ENCODE data around the gene AMDHD1. TPM values are rescaled to one million over a fixed set of nuclear protein-coding genes. Genes with fewer than 3 reads are reported as not detected.

The AMDHD1 gene
- polyA plus RNA-seq, 3 donors: 0.43 to 1.9 (median 1.0) TPM

GRCh38 chr12:95998611-95999286 is 55.6 kb downstream of the AMDHD1 start:
- H3K36me3 ChIP-seq (replicated peaks in 1 of 2; ENCODE audit: control insufficient read depth in 1 of 2, insufficient read depth in 2 of 2, low read length in 2 of 2): peaks cover 38 to 49% of the 10 kb centered on the region in 2 donors
- H3K79me2 ChIP-seq (ENCODE audit: insufficient read depth, low read length): peaks cover 50% of the 10 kb centered on the region
- no peak overlapping the region for H3K9ac ChIP-seq (ENCODE audit: insufficient read depth, low read length, poor library complexity, severe bottlenecking)
- WGBS (ENCODE audit: insufficient coverage): 40% methylated on average over 2 of the region's 7 CpGs
- H3K9me3 ChIP-seq (replicated peaks in 1 of 2; ENCODE audit: control insufficient read depth in 1 of 2, insufficient read depth in 1 of 2, low read length in 2 of 2): no peaks in the 10 kb centered on the region
- H3K4me1 ChIP-seq (ENCODE audit: control insufficient read depth in 1 of 2, insufficient read depth in 2 of 2, low read length in 2 of 2): peaks cover 49 to 57% of the 10 kb centered on the region in 2 donors
- DNase-seq: peak; percentile 55 to 71 (median 61)
- TF ChIP-seq CTCF (IDR thresholded peaks at IDR 0.05): peak; percentile 85
- peaks cover 60% of the 10 kb centered on the region for H3K4me1 Mint-ChIP-seq
- H3K27me3 Mint-ChIP-seq (ENCODE audit: low read depth in 3 of 3): peaks cover 0 to 2% (median 0%) of the 10 kb centered on the region in 3 donors
- no peak overlapping the region for H3K4me3 Mint-ChIP-seq
- H4K20me1 ChIP-seq (ENCODE audit: insufficient read depth, low read length): peaks cover 8% of the 10 kb centered on the region
- no peak overlapping the region for H3K4me2 ChIP-seq (replicated peaks; ENCODE audit: extremely low read depth, low read length, poor library complexity, severe bottlenecking)
- peaks cover 42 to 51% of the 10 kb centered on the region in 2 donors for H3K36me3 Mint-ChIP-seq
- no peaks in the 10 kb centered on the region for H3K27me3 ChIP-seq (ENCODE audit: control insufficient read depth in 2 of 2, insufficient read depth in 2 of 2, low read length in 2 of 2)
- H3K4me3 ChIP-seq (replicated peaks in 1 of 3; ENCODE audit: low read depth in 2 of 3, low read length in 3 of 3): no peak overlapping the region
- no peak overlapping the region for H2AFZ ChIP-seq (ENCODE audit: insufficient read depth, low read depth, low read length, poor library complexity, severe bottlenecking)
- H3K9me3 Mint-ChIP-seq: no peaks in the 10 kb centered on the region
- intact Hi-C loops (cut with micrococcal nuclease): loop anchor here (5.0 to 10.0 kb wide), 3 partner anchors 64 to 141 kb away; partner anchors contain the start of gene SNRPF (in 1 of the 2)
- peak overlapping the region; percentile 60 to 94 (median 86) for H3K27ac Mint-ChIP-seq
- H3K27ac ChIP-seq (ENCODE audit: low read depth in 1 of 2, low read length in 2 of 2): peak overlapping the region; percentile 10 to 90

- DNase-seq: no peak
- no peaks in the 10 kb centered on the region for H3K27me3 ChIP-seq (ENCODE audit: control insufficient read depth in 2 of 2, insufficient read depth in 2 of 2, low read length in 2 of 2)
- H3K4me1 ChIP-seq (ENCODE audit: control insufficient read depth in 1 of 2, insufficient read depth in 2 of 2, low read length in 2 of 2): peaks cover 44 to 50% of the 10 kb centered on the region in 2 donors
- no peak overlapping the region for H3K4me3 ChIP-seq (replicated peaks in 1 of 3; ENCODE audit: low read depth in 2 of 3, low read length in 3 of 3)
- H4K20me1 ChIP-seq (ENCODE audit: insufficient read depth, low read length): peaks cover 11% of the 10 kb centered on the region
- Mint-ChIP-seq H3K4me1 (peaks cover 54% of the 10 kb centered on the region), H3K9me3 (no peaks in the 10 kb centered on the region), H3K27me3 (ENCODE audit: low read depth in 3 of 3) (peaks cover 0 to 2% (median 0%) of the 10 kb centered on the region in 3 donors), H3K4me3 (no peak overlapping the region), H3K27ac (peak overlapping the region in 6 of 7 donors; percentile 26 to 94 (median 86)), H3K36me3 (peaks cover 44 to 50% of the 10 kb centered on the region in 2 donors)
- WGBS (ENCODE audit: insufficient coverage): 96% methylated on average over 4 of the region's 5 CpGs
- TF ChIP-seq CTCF (IDR thresholded peaks at IDR 0.05): no peak
- H3K27ac ChIP-seq (ENCODE audit: low read depth in 1 of 2, low read length in 2 of 2): peak overlapping the region in 1 of 2 donors; percentile 90
- peaks cover 43 to 56% of the 10 kb centered on the region in 2 donors for H3K36me3 ChIP-seq (replicated peaks in 1 of 2; ENCODE audit: control insufficient read depth in 1 of 2, insufficient read depth in 2 of 2, low read length in 2 of 2)
- H3K79me2 ChIP-seq (ENCODE audit: insufficient read depth, low read length): peaks cover 43% of the 10 kb centered on the region
- no peak overlapping the region for H2AFZ ChIP-seq (ENCODE audit: insufficient read depth, low read depth, low read length, poor library complexity, severe bottlenecking)
- intact Hi-C loops (cut with micrococcal nuclease): loop anchor here (5.0 to 10.0 kb wide), 3 partner anchors 65 to 142 kb away; partner anchors contain the start of gene SNRPF (in 1 of the 2)
- no peaks in the 10 kb centered on the region for H3K9me3 ChIP-seq (replicated peaks in 1 of 2; ENCODE audit: control insufficient read depth in 1 of 2, insufficient read depth in 1 of 2, low read length in 2 of 2)
- H3K9ac ChIP-seq (ENCODE audit: insufficient read depth, low read length, poor library complexity, severe bottlenecking): no peak overlapping the region
- no peak overlapping the region for H3K4me2 ChIP-seq (replicated peaks; ENCODE audit: extremely low read depth, low read length, poor library complexity, severe bottlenecking)
Measured at GRCh38 chr12:95999484-95999883, 56.4 kb downstream of the AMDHD1 start.
